HEK293T (cell line): ENCODE data around the gene JAK1.

ENCODE experiments used
- BHLHE40 ChIP-seq: fragments of 450-650 bp; IDR thresholded peaks from 2 replicates; pipeline ENCODE4 v1.6.1; 2016; ENCODE audit warnings: mild to moderate bottlenecking, moderate library complexity, borderline replicate concordance
- CTBP1 ChIP-seq: fragments of 450-650 bp; IDR thresholded peaks from 2 replicates; pipeline ENCODE4 v1.6.1; 2016; ENCODE audit warnings: borderline replicate concordance
- ELF4 ChIP-seq: fragments of 450-650 bp; IDR thresholded peaks from 2 replicates; pipeline ENCODE4 v1.6.1; 2017; ENCODE audit warnings: antibody characterized with exemption
- FOXA1 ChIP-seq: fragments of 450-650 bp; IDR thresholded peaks from 2 replicates; pipeline ENCODE4 v1.6.1; 2016; ENCODE audit warnings: mild to moderate bottlenecking
- FOXM1 ChIP-seq: fragments of 450-650 bp; IDR thresholded peaks from 2 replicates; pipeline ENCODE4 v1.6.1; 2017; ENCODE audit warnings: mild to moderate bottlenecking, borderline replicate concordance
- LEF1 ChIP-seq: fragments of 450-650 bp; IDR thresholded peaks from 2 replicates; pipeline ENCODE4 v1.6.1; 2017; ENCODE audit warnings: mild to moderate bottlenecking, borderline replicate concordance
- NFRKB ChIP-seq: fragments of 450-650 bp; IDR thresholded peaks from 2 replicates; pipeline ENCODE4 v1.6.1; 2016; ENCODE audit warnings: mild to moderate bottlenecking, moderate library complexity
- PKNOX1 ChIP-seq: fragments of 450-650 bp; IDR thresholded peaks from 2 replicates; pipeline ENCODE4 v1.6.1; 2016
- SP1 ChIP-seq: fragments of 450-650 bp; IDR thresholded peaks from 2 replicates; pipeline ENCODE4 v1.6.1; 2017
- SUZ12 ChIP-seq: fragments of 450-650 bp; IDR thresholded peaks from 2 replicates; pipeline ENCODE4 v1.6.1; 2016; ENCODE audit warnings: mild to moderate bottlenecking
- TARDBP ChIP-seq: fragments of 450-650 bp; IDR thresholded peaks from 2 replicates; pipeline ENCODE4 v1.6.1; 2016

- TF ChIP-seq FOXM1 (no peak), NFRKB (no peak), PKNOX1 (no peak), SP1 (no peak), FOXA1 (no peak), CTBP1 (no peak), BHLHE40 (no peak), SUZ12 (no peak), TARDBP (no peak), LEF1 (no peak), ELF4 (no peak)
Measured at GRCh38 chr1:64845831-64846425, 120.4 kb downstream of the JAK1 start.
